Esophagus squamous epithelium (tissue), 4 donors: Measurements from ENCODE around the gene QKI.

Experiments
- CTCF ChIP-seq, 6 experiments: fragments of 450-650 bp in 4 of 6; fragments of 200-600 bp in 2 of 6; sonication (generic) in 2 of 6; IDR thresholded peaks; one replicate each; pipeline ENCODE4 v1.5.1; 2016 to 2019; ENCODE audit warnings: antibody characterized with exemption in 6 of 6, mild to moderate bottlenecking in 4 of 6, moderate library complexity in 4 of 6
- POLR2A ChIP-seq, 4 donors: fragments of 450-650 bp; IDR thresholded peaks; one replicate each; pipeline ENCODE4 v1.6.1; 2017; ENCODE audit warnings: antibody characterized with exemption in 4 of 4, mild to moderate bottlenecking in 4 of 4, moderate library complexity in 3 of 4

DNA sequence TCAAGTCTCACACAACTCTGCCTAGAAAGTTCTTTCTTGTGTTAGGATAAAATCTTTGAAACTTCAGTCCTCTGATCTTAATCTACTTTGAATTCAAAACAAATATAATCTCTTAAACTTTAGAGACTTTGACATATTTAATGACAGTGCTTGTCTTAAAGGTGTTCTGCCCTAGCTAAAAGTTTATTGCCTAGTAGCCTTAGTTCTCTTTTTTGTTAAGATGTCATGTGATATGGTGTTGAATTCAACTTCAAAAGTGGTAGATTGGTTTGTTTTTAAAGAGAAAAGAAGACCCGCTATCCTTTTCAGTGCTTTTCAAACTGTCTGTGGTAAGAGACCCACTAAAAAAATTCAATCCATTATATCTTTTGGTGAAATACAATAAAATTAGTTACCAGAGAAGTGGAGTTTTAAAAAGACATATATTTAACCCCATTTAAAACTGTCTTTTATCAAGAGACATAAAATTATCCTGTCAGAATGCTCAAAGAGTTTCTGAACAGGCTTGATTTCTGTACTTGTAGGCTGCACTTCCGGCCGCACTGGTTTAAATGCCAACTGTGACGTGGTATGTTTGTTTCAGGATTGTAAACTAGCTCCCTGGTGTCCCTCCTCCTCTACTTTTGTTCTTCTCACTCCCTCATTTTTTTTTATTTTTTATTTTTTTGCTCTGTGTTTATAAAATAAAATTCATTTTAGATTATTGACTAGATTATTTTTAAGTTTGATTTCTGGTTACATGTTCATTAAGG, 76.5 kb downstream of the QKI start:
- TF ChIP-seq CTCF (IDR thresholded peaks at IDR 0.05): no peak
- no peak for TF ChIP-seq POLR2A (IDR thresholded peaks at IDR 0.05)
